Natural killer cell (primary cell): ENCODE results near the gene MAGEE2. TPM values are rescaled to one million over a fixed set of nuclear protein-coding genes. Genes with fewer than 3 reads are reported as not detected.

Experiments
- ATAC-seq, 3 donors: fragments of 150-1000 bp in 2 of 3; fragments of 200-7000 bp in 1 of 3; cut with Tn5 transposase; 1 replicate in 1 of 3; 2 replicates in 2 of 3; pipeline ENCODE4 v1.10.0; 2021; ENCODE audit warnings: mild to moderate bottlenecking in 2 of 3, moderate library complexity in 2 of 3
- DNase-seq, 2 donors: peaks; one replicate each; pipeline versions ENCODE4 v3.0.0 to v3.0.0-alpha.2; 2013 to 2021; ENCODE audit warnings: mixed read lengths in 1 of 2
- H3K27ac ChIP-seq: one replicate; pipeline ENCODE4 v1.5.1; 2013; ENCODE audit warnings: mild to moderate bottlenecking, low read length
- H3K27me3 ChIP-seq: one replicate; pipeline ENCODE4 v1.6.1; 2013; ENCODE audit warnings: low read length; ENCODE audit not compliant: control insufficient read depth, insufficient read depth
- H3K36me3 ChIP-seq: one replicate; pipeline ENCODE4 v1.6.1; 2013; ENCODE audit warnings: low read length; ENCODE audit not compliant: control insufficient read depth, insufficient read depth
- H3K4me1 ChIP-seq: one replicate; pipeline ENCODE4 v1.6.1; 2013; ENCODE audit warnings: low read length; ENCODE audit not compliant: control insufficient read depth, insufficient read depth
- H3K4me3 ChIP-seq: one replicate; pipeline ENCODE4 v1.5.1; 2013; ENCODE audit warnings: low read length
- H3K9me3 ChIP-seq: one replicate; pipeline ENCODE4 v1.6.1; 2013; ENCODE audit warnings: low read length; ENCODE audit not compliant: control insufficient read depth, insufficient read depth
- H3K27ac Mint-ChIP-seq, 2 donors: one replicate each; pipeline ENCODE4 v1.8.0; 2022; ENCODE audit warnings: mild to moderate bottlenecking in 2 of 2, mixed read lengths in 2 of 2, moderate library complexity in 1 of 2
- H3K27me3 Mint-ChIP-seq, 2 donors: one replicate each; pipeline ENCODE4 v1.8.0; 2022; ENCODE audit warnings: low read depth in 2 of 2, mixed read lengths in 2 of 2
- H3K36me3 Mint-ChIP-seq: one replicate; pipeline ENCODE4 v1.8.0; 2022; ENCODE audit warnings: mixed read lengths
- H3K4me1 Mint-ChIP-seq, 2 donors: one replicate each; pipeline ENCODE4 v1.8.0; 2022; ENCODE audit warnings: mixed read lengths in 2 of 2
- H3K4me3 Mint-ChIP-seq: one replicate; pipeline ENCODE4 v1.8.0; 2022; ENCODE audit warnings: mild to moderate bottlenecking, moderate library complexity, mixed read lengths
- H3K9me3 Mint-ChIP-seq, 2 donors: one replicate each; pipeline ENCODE4 v1.8.0; 2022; ENCODE audit warnings: mixed read lengths in 2 of 2
- WGBS: methylation state at CpG from one replicate; pipeline ENCODE4 v1.1.7; 2013; ENCODE audit warnings: missing lambda C conversion rate; ENCODE audit not compliant: insufficient coverage; 5-methylcytosine and 5-hydroxymethylcytosine counted together
- intact Hi-C: fragments of 100-400 bp; cut with micrococcal nuclease; formaldehyde crosslinking; loops from one replicate; pipeline ENCODE4 v1.14.2; 2022
- total RNA-seq, 4 donors: library from RNA; stranded (reverse); fragments of 120-200 nt in 1 of 4; gene quantifications; one replicate each; pipeline versions ENCODE4 v1.2.3 to v1.2.4, GENCODE V29; 2013 to 2022
- TF ChIP-seq, protein P1 (sequence below): fragments of 200-600 bp; IDR thresholded peaks from one replicate; pipeline ENCODE4 v1.8.0; 2022; ENCODE audit warnings: antibody characterized with exemption

MAGEE2 gene
- total RNA-seq, 3 donors from 2014 or later (not counting 1 experiment from before 2014, with no cell fraction given): not detected

DNA sequence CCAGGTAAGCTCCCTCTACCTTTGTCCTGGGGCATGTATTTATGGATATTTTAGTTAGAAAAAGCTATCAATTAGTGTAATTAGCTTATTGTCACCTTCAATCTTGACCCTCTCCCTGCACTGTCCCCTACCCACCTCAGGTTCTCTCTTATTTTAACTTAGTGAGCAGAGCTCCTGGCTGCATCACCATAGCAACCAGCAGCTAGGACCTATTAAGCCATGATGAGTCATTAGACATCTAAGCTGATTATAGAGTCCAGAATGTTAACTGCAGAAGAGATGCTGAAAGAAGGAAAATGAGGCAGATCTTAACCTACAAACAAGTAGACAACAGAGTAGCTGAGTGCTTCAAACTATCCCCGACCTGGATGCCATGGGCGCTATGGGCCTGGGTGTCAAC is 36.6 kb downstream of the MAGEE2 start:
- 100% methylated on average over 2 of the region's 2 CpGs for WGBS
- Mint-ChIP-seq H3K27me3 (peaks cover 0 to 6% of the 10 kb centered on the region in 2 donors), H3K4me1 (peaks cover 8 to 10% of the 10 kb centered on the region in 2 donors), H3K4me3 (no peak overlapping the region), H3K36me3 (no peaks in the 10 kb centered on the region), H3K9me3 (no peaks in the 10 kb centered on the region), H3K27ac (no peak overlapping the region)
- Histone ChIP-seq H3K27me3 (no peaks in the 10 kb centered on the region), H3K27ac (no peak overlapping the region), H3K36me3 (no peaks in the 10 kb centered on the region), H3K4me3 (no peak overlapping the region), H3K4me1 (peaks cover 6% of the 10 kb centered on the region), H3K9me3 (no peaks in the 10 kb centered on the region)
- ATAC-seq (no peak), DNase-seq (no peak)
- intact Hi-C loops: no loop called here
- TF ChIP-seq, protein P1, sequence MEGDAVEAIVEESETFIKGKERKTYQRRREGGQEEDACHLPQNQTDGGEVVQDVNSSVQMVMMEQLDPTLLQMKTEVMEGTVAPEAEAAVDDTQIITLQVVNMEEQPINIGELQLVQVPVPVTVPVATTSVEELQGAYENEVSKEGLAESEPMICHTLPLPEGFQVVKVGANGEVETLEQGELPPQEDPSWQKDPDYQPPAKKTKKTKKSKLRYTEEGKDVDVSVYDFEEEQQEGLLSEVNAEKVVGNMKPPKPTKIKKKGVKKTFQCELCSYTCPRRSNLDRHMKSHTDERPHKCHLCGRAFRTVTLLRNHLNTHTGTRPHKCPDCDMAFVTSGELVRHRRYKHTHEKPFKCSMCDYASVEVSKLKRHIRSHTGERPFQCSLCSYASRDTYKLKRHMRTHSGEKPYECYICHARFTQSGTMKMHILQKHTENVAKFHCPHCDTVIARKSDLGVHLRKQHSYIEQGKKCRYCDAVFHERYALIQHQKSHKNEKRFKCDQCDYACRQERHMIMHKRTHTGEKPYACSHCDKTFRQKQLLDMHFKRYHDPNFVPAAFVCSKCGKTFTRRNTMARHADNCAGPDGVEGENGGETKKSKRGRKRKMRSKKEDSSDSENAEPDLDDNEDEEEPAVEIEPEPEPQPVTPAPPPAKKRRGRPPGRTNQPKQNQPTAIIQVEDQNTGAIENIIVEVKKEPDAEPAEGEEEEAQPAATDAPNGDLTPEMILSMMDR: no peak

DNA sequence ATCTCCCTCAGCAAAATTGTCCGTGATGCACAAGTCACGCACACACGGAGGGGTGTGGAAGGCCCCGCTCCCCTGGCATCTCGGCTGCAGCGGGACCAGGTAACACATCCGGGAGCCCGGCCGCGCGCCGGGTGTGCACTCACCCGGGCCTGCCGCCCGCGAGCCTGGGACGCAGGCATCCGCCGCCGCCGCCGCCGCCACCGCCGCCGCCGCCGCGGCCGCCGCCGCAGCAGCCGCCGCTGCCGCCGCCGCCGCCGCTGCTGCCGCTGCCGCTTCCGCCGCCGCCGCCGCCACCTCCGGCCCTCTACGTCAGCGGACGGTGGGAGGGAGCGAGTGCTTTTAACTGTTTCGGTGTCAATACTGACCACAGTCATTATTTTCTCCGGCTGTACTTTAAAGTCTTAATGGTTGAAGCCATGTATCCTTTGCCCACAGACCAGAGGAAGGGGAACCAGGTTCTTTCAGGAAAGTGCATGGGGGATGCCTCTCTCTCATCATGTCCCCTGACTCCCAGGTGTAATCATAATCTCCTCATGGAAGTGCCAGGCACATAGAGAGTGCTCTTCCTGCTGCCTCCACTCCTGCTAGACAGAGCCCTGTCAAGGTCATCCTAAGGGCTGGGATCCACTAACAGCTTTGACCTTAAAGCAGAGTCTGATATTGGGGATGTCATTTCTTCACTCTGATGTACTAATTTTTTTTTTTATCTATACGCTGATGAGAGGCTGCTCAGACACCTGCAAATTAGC is 38.0 kb downstream of the MAGEE2 start:
- H3K4me1 Mint-ChIP-seq: peaks cover 8 to 10% of the 10 kb centered on the region in 2 donors
- peaks cover 6% of the 10 kb centered on the region for H3K4me1 ChIP-seq
- no peaks in the 10 kb centered on the region for H3K36me3 ChIP-seq
- ATAC-seq (peak in 2 of 3 donors; percentile 63 to 67), DNase-seq (peak in 1 of 2 donors; percentile 43)
- H3K27me3 Mint-ChIP-seq: no peaks in the 10 kb centered on the region
- TF ChIP-seq, protein P1: no peak
- H3K27ac Mint-ChIP-seq: peak overlapping the region; percentile 1 to 45
- intact Hi-C loops: no loop called here
- H3K4me3 Mint-ChIP-seq: peak overlapping the region; percentile 64
- no peaks in the 10 kb centered on the region for H3K9me3 Mint-ChIP-seq
- peak overlapping the region; percentile 27 for H3K4me3 ChIP-seq
- H3K9me3 ChIP-seq: no peaks in the 10 kb centered on the region
- H3K27ac ChIP-seq: no peak overlapping the region
- no peaks in the 10 kb centered on the region for H3K27me3 ChIP-seq
- 12% methylated on average over 34 of the region's 54 CpGs for WGBS
- no peaks in the 10 kb centered on the region for H3K36me3 Mint-ChIP-seq
